ENCODE data around the gene ARHGAP24.
"Not testable (repeated sequence)": the region's sequence is repeated elsewhere in the genome, so short reads cannot be mapped to it uniquely, and the experiment has no call there.

ARHGAP24 gene

GRCh38 chr4:85970535-85970934, 495.6 kb downstream of the ARHGAP24 start:
- no peak for DNase-seq

GRCh38 chr4:85979276-85979675, 504.3 kb downstream of the ARHGAP24 start:
- no peak for DNase-seq

- no peak for DNase-seq
These were observed 511.3 kb downstream of the ARHGAP24 start for GRCh38 chr4:85986266-85986665.

- no peak for DNase-seq
These were observed 518.7 kb downstream of the ARHGAP24 start for GRCh38 chr4:85993641-85994040.

- DNase-seq = no peak
These were observed 519.6 kb downstream of the ARHGAP24 start for GRCh38 chr4:85994576-85994975.

GRCh38 chr4:85995361-85995760, 520.4 kb downstream of the ARHGAP24 start:
- no peak for DNase-seq

- no peak for DNase-seq
These were observed 526.6 kb downstream of the ARHGAP24 start for GRCh38 chr4:86001591-86001990.

- DNase-seq = no peak
These were observed 529.1 kb downstream of the ARHGAP24 start for GRCh38 chr4:86004030-86004429.

GRCh38 chr4:86006057-86006456, 531.1 kb downstream of the ARHGAP24 start:
- no peak for DNase-seq

GRCh38 chr4:86007042-86007441, 532.1 kb downstream of the ARHGAP24 start:
- no peak for DNase-seq

- DNase-seq = no peak
These were observed 536.2 kb downstream of the ARHGAP24 start for GRCh38 chr4:86011117-86011516.

- no peak for DNase-seq
These were observed 538.7 kb downstream of the ARHGAP24 start for GRCh38 chr4:86013621-86014020.

- no peak for DNase-seq
These were observed 539.6 kb downstream of the ARHGAP24 start for GRCh38 chr4:86014599-86014998.

- no peak for DNase-seq
These were observed 540.7 kb downstream of the ARHGAP24 start for GRCh38 chr4:86015412-86016350.

GRCh38 chr4:86019362-86019761, 544.4 kb downstream of the ARHGAP24 start:
- no peak for DNase-seq

GRCh38 chr4:86019906-86020305, 545.0 kb downstream of the ARHGAP24 start:
- no peak for DNase-seq

- DNase-seq = not testable (repeated sequence)
These were observed 546.7 kb downstream of the ARHGAP24 start for GRCh38 chr4:86021671-86022070.

- no peak for DNase-seq
These were observed 551.8 kb downstream of the ARHGAP24 start for GRCh38 chr4:86026720-86027119.

GRCh38 chr4:86031927-86032326, 557.0 kb downstream of the ARHGAP24 start:
- no peak for DNase-seq

- no peak for DNase-seq
These were observed 557.6 kb downstream of the ARHGAP24 start for GRCh38 chr4:86032476-86033022.

GRCh38 chr4:86033171-86033570, 558.2 kb downstream of the ARHGAP24 start:
- no peak for DNase-seq

GRCh38 chr4:86034616-86035015, 559.7 kb downstream of the ARHGAP24 start:
- no peak for DNase-seq

- DNase-seq = no peak
These were observed 560.7 kb downstream of the ARHGAP24 start for GRCh38 chr4:86035688-86036087.

GRCh38 chr4:86036736-86037135, 561.8 kb downstream of the ARHGAP24 start:
- no peak for DNase-seq
